Heart left ventricle (tissue), 13 donors: ENCODE data around the gene ODAD3.

Experiments
- CTCF ChIP-seq, 12 donors: fragments of 200-600 bp; sonication (generic) in 4 of 12; IDR thresholded peaks; one replicate each; pipeline versions ENCODE4 v1.5.0 to v1.8.0; 2018 to 2022; ENCODE audit warnings: antibody characterized with exemption in 12 of 12, mild to moderate bottlenecking in 5 of 12
- POLR2A ChIP-seq, 2 donors: fragments of 450-650 bp; IDR thresholded peaks; one replicate each; pipeline ENCODE4 v1.6.1; 2017; ENCODE audit warnings: antibody characterized with exemption in 2 of 2, mild to moderate bottlenecking in 2 of 2, moderate library complexity in 2 of 2
- donor health status: ischemic (EF 13 %, LVEDD 7.1; RV severe dilation, severe dysfunction).
- donor health status: DM: no; HTN: yes; CAD: no.
- donor health status: DM: no; HTN: no; CAD: no.
- donor health status: ischemic (EF 25% LVEDD 6.9; RV normal size, moderate dysfunction).
- donor health status: ischemic (EF 25% LVEDD 5.7; RV mildly dilated, moderate dysfunction).
- donor health status: ischemic (EF 35%, LVEDD 5.7; RV mildly dilated, moderate dysfunction).
- donor health status: nonischemic (EF 11% LVEDD 7.7; RV severe dilation, severe dysfunction).
- donor health status: DM: yes; HTN: yes; CAD: no.
- donor health status: PGD.
- donor health status: ischemic (EF 29% LVEDD 5.4; RV normal size, mild dysfunction).
- donor health status: nonischemic (EF 23%, LVEDD 6.1; RV moderate dilation, normal function).

GRCh38 chr19:11375143-11375948 is 59.6 kb downstream of the ODAD3 start:
- TF ChIP-seq CTCF (IDR thresholded peaks at IDR 0.05) (no peak), POLR2A (IDR thresholded peaks at IDR 0.05) (peak in 1 of 2 donors; percentile 81)
